ENCODE data around the gene RASAL3.

GRCh38 chr19:15439821-15440641, 24.3 kb downstream of the RASAL3 start:
- no peak for TF ChIP-seq POLR2A (IDR thresholded peaks at IDR 0.05)
- TF ChIP-seq CTCF (IDR thresholded peaks at IDR 0.05), result no peak
